Astrocyte of the cerebellum (primary cell): ENCODE data around the gene TBC1D22A.

ENCODE experiments used
- DNase-seq: peaks from one replicate; pipeline ENCODE4 v3.0.0-alpha.2; 2011; ENCODE audit warnings: low read depth
- H3K4me3 ChIP-seq: 2 replicates; pipeline ENCODE4 v1.5.1; 2011; ENCODE audit warnings: mild to moderate bottlenecking, low read depth, low read length, moderate library complexity
- CTCF ChIP-seq: IDR thresholded peaks from 2 replicates; pipeline ENCODE4 v1.5.1; 2012; ENCODE audit warnings: low read length, low read depth, moderate library complexity, mild to moderate bottlenecking; ENCODE audit errors: missing control alignments
- in situ Hi-C: cut with HindIII; loops from 2 replicates; pipeline ENCODE4 v1.10.0; 2017; ENCODE audit warnings: low sequenced_read_pairs

The TBC1D22A gene

GRCh38 chr22:47155131-47155885 is 392.9 kb downstream of the TBC1D22A start:
- H3K4me3 ChIP-seq, result no peak overlapping the region
- DNase-seq, result no peak
- TF ChIP-seq CTCF, result no peak
- in situ Hi-C loops, result no loop called here

GRCh38 chr22:47155912-47156311 is 393.5 kb downstream of the TBC1D22A start:
- no peak overlapping the region for H3K4me3 ChIP-seq
- in situ Hi-C loops, result no loop called here
- no peak for DNase-seq
- no peak for TF ChIP-seq CTCF

- TF ChIP-seq CTCF, result no peak
- in situ Hi-C loops, result no loop called here
- no peak for DNase-seq
- no peak overlapping the region for H3K4me3 ChIP-seq
Measured at GRCh38 chr22:47156352-47157092, 394.1 kb downstream of the TBC1D22A start.

- TF ChIP-seq CTCF, result no peak
- in situ Hi-C loops, result no loop called here
- no peak for DNase-seq
- no peak overlapping the region for H3K4me3 ChIP-seq
Measured at GRCh38 chr22:47157093-47157420, 394.6 kb downstream of the TBC1D22A start.

- in situ Hi-C loops, result no loop called here
- DNase-seq, result no peak
- no peak overlapping the region for H3K4me3 ChIP-seq
- no peak for TF ChIP-seq CTCF
Measured at GRCh38 chr22:47157486-47158270, 395.2 kb downstream of the TBC1D22A start.

GRCh38 chr22:47158457-47158856 is 396.0 kb downstream of the TBC1D22A start:
- in situ Hi-C loops, result no loop called here
- no peak overlapping the region for H3K4me3 ChIP-seq
- TF ChIP-seq CTCF, result no peak
- DNase-seq, result no peak
